Stromal cell of bone marrow (primary cell): ENCODE data around the gene NF1.
"Not testable (repeated sequence)": the region's sequence is repeated elsewhere in the genome, so short reads cannot be mapped to it uniquely, and the experiment has no call there.

Source experiments
- DNase-seq: peaks from one replicate; pipeline ENCODE4 v3.0.0-alpha.2; 2012; ENCODE audit warnings: low read depth

The NF1 gene, protein sequence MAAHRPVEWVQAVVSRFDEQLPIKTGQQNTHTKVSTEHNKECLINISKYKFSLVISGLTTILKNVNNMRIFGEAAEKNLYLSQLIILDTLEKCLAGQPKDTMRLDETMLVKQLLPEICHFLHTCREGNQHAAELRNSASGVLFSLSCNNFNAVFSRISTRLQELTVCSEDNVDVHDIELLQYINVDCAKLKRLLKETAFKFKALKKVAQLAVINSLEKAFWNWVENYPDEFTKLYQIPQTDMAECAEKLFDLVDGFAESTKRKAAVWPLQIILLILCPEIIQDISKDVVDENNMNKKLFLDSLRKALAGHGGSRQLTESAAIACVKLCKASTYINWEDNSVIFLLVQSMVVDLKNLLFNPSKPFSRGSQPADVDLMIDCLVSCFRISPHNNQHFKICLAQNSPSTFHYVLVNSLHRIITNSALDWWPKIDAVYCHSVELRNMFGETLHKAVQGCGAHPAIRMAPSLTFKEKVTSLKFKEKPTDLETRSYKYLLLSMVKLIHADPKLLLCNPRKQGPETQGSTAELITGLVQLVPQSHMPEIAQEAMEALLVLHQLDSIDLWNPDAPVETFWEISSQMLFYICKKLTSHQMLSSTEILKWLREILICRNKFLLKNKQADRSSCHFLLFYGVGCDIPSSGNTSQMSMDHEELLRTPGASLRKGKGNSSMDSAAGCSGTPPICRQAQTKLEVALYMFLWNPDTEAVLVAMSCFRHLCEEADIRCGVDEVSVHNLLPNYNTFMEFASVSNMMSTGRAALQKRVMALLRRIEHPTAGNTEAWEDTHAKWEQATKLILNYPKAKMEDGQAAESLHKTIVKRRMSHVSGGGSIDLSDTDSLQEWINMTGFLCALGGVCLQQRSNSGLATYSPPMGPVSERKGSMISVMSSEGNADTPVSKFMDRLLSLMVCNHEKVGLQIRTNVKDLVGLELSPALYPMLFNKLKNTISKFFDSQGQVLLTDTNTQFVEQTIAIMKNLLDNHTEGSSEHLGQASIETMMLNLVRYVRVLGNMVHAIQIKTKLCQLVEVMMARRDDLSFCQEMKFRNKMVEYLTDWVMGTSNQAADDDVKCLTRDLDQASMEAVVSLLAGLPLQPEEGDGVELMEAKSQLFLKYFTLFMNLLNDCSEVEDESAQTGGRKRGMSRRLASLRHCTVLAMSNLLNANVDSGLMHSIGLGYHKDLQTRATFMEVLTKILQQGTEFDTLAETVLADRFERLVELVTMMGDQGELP (N-terminal part only)

DNA sequence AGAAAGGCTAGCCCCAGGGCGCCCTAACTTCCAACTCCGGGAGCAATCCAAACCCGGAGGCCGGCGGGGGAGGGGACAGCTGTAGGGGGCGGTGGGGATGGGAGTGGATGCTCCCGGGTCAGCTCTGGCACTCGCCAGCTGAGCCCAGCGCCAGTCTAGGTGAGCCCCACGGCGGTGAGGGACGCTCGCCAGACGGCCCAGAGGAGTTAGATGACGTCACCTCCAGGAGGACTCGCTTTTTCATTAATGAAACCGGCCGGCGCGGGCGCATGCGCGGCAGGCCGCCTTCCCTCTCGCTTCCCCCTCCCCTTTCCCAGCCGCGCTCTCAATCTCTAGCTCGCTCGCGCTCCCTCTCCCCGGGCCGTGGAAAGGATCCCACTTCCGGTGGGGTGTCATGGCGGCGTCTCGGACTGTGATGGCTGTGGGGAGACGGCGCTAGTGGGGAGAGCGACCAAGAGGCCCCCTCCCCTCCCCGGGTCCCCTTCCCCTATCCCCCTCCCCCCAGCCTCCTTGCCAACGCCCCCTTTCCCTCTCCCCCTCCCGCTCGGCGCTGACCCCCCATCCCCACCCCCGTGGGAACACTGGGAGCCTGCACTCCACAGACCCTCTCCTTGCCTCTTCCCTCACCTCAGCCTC is at the start of gene NF1:
Gene NF1, plus strand, starts transcription at position 378 of the 636 bp plus-strand sequence. CDS start 333 bp downstream, outside the sequence.
- DNase-seq: peak; percentile 93

- DNase-seq: not testable (repeated sequence)
Observed at GRCh38 chr17:31046856-31047425, 47.8 kb upstream of the NF1 start.

DNA sequence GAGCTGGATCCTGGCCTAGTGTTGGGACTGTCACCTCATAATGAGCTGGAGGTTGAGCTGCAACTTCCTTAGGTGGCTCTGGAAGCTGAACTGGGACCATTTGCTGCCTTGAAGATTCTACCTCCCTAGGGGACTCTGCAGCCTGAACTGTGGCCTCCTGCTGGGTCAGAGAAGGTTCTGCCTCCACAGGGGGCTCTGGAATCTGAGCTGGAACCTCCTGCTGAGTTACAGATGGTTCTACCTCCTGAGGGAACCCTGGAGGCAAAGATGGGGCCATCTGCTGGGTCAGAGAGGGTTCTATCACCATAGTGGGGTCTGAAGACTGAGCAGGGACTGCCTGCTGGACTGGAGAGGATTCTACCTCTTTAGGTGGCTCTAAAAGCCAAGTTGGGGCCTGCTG is 46.6 kb upstream of the NF1 start:
- no peak for DNase-seq

GRCh38 chr17:31048780-31049179 is 46.0 kb upstream of the NF1 start:
- no peak for DNase-seq

DNA sequence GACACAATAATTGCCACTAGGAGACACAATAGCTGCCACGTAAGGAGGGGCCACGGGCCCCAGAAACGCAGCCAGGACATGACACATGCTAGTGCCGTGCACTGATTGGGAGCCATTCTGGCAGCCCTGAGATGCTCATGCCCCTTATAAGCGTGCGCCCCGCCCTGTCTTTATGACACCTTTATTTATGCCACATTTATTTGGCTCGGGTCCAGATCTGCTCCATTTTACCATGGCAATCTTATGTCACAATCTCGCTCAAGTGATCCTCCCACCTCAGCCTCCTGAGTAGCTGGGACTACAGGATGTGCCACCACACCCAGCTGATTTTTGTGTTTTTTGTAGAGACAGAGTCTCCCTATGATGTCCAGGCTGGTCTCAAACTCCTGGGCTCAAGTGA is 43.8 kb upstream of the NF1 start:
- no peak for DNase-seq

- no peak for DNase-seq
Observed at GRCh38 chr17:31051506-31051905, 43.3 kb upstream of the NF1 start.

DNA sequence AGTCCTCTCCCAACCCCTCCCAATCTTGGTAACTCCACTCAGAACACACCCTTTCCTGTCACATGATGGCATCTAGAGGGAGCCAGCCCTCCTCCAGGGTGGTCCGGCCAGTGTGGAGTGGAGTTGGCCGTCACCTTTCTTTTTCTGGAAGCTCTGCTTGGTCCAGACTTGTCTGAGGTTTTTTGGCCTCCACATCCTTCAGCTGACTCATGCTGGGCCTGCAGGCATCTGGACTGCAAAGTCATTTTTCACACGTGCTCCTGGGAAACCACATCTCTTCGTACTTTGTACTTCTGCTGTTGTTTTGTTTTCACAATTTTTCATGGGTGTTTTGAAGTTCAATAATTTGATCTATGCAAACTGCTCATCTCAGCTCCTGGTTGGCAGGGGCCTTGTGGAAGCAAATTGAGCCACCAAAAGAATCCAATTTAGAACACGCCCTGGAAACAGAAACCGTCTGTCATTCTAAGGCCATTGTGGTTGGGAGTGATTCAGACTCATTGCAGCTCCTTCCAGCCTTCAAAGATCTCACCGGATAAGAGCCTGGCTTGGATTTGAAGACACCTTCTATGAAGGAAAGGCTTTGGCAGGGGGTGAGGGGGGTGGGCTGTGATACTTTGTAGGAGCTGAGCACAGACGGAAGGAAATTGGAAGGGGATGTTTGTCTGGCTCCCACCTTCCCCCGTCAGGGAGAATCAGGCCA is 42.4 kb upstream of the NF1 start:
- peak; percentile 91 for DNase-seq

DNA sequence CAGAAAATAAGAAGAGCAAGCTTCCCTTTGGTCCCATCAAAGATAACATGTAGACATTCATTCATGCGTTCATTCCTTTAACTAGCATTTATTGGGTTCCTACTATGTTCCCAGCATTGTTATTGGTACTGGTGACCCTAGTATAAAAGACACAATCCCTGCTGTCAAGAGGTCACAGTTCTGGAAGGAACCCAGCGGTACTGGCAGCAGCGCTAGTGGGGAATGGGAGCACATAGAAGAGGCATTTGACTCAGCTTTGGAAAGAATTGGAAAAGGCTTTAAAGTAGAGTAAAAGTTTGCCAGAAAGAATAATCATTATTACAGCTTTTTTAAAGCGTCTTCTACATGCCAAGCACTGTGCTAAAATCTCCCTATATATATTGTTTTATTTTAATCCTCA is 41.7 kb upstream of the NF1 start:
- no peak for DNase-seq

DNA sequence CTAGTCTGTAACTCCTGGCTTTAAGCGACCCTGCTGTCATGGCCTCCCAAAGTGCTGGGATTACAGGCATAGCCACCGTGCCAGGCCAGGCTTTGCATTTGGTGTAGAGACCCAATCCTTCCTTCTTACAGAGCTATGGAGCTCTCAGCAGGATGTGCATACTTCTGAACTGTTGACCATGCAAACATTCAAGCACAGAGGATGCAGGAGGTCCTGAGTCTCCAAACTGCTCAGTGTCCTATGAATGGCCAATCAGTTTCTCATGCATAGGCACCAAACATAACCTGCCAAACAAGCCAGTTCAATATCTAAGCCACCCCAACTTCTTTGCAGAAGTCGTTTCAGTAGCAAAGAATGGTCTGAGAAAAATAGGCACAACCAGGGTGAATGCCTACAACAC is 40.0 kb upstream of the NF1 start:
- no peak for DNase-seq

DNA sequence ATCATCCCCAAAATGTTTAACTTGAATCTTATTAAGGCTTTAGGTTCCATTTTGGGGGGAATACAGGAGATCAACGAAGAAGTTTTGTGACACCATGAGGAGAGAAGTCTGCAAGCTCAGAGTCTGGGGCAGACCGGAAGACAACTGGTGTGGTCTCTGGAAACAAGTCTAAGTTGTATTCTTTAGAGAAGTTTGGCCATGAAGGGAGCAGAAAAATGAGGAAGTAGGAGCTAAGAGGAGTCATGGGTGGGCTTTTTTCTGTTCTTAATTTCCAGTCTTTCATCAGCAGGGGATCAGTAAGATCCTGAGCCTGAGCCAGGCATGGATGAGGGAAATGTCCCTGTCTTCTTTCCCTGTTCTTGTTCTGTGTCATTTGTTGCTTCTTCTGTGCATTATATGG is 35.8 kb upstream of the NF1 start:
- no peak for DNase-seq

DNA sequence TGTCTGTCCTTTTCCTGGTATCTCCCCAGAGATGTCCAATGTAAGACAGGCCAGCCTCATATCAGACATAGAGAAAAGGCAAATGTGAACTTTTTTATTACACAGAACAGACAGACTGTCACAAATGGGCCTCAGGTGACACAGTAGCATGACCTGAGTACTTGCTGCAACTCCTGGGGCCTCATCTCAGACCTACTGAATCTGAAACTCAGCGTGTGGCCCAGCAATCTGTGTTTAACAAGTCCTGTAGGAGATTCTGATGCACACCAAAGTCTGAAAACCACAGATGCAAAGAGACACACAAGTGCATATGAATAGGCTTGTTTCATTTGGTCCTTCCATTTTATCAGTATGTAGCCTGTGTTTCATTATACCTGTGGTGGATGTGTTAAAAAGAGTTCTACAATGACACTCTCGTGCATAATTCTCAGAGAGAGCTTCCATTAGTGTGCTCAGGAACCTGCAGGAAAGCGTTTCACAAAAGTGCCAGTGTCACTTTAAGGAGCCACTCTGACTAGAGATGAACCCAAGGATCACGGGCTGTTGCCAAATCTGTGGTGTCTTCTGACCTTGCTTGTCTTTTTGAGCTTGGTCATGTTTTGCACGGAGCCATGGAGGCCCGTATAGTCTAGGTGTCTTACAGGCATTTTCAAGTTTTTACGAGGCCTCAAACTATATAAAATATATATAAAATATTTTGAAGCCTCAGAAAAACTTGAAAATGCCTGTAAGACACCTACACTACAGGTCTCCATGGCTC is 33.8 kb upstream of the NF1 start:
- DNase-seq: no peak

DNA sequence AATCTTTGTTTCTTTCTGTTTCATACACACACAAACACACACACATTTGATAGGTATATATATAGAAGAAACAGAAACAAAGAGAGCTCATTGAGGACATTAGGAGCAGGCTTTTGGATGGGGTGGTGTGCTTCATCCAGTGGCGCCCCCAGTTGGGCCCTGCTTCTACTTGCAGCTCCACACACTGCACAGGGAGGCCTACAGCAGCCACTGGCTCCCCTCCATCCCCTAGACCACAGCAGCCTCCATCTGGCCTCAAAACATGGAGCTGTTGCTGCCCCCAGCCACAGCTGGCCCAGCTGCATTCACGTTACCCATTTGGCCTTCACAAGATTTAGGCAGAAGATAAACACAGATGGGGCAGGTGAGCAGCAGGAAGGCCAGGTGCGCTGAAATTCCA is 33.1 kb upstream of the NF1 start:
- DNase-seq: no peak

DNA sequence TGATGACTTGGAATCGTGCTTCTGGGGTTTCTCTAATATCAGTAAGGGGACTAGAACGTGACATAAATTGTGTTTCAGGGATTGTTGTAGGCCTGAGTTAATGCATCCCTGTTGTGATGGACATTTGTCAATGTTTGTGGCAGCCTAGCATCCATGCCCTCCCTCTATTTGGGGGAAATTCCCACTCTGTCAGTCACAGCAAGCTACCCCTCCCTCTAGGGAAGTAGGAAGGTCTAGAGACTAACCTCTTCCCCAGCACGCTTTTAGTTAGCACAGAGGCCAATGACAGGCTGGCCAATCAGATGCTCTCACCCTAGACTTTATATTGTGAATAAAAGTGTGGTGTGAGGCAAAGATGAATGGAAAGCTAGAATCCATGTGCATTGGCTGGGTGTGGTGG is 32.4 kb upstream of the NF1 start:
- DNase-seq: no peak

- DNase-seq: no peak
Observed at GRCh38 chr17:31064707-31065106, 30.1 kb upstream of the NF1 start.

DNA sequence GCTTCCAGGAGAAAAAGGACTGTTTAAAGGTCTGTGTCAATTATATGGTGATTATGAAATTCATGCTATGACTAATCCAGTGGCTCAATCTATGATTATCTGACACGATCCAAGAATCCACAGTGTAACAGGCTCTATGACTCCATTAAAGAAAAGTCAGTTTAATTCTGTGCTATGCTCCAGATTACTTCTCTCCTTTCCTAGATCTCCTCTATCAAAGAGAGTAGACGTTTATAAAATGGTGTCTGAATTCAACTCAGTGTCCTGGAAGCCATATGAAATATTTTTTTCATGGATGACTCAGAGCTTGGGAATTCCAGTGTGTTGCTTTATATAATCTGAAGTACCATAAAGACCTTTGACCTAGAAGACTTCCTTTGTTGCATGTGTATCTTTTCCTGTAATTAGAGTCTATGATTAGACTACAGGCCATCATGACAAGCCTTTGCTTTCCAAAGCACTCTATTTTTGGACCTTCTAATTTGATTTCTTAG is 27.0 kb upstream of the NF1 start:
- DNase-seq: peak; percentile 82

DNA sequence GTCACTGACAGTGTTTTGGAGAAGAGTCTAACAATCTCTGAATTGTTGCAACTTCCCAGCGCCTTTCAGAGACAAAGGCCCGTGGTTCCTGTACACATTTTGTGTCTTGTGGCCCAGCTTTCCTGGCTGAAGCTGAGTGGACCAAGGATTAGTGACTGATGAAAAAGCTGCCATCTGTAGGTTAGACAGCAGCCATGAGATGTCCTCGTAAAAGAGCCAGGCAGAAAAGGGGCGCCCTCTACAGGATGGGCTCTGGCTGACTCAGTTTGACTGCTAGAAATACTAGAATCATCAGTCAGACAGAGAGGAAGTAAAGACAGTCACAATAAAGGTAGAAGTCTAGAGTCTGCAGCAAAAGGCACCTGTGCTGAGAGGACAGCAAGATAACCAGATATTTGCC is 26.5 kb upstream of the NF1 start:
- no peak for DNase-seq

GRCh38 chr17:31072186-31072585 is 22.6 kb upstream of the NF1 start:
- no peak for DNase-seq

GRCh38 chr17:31073411-31073810 is 21.4 kb upstream of the NF1 start:
- DNase-seq: no peak

DNA sequence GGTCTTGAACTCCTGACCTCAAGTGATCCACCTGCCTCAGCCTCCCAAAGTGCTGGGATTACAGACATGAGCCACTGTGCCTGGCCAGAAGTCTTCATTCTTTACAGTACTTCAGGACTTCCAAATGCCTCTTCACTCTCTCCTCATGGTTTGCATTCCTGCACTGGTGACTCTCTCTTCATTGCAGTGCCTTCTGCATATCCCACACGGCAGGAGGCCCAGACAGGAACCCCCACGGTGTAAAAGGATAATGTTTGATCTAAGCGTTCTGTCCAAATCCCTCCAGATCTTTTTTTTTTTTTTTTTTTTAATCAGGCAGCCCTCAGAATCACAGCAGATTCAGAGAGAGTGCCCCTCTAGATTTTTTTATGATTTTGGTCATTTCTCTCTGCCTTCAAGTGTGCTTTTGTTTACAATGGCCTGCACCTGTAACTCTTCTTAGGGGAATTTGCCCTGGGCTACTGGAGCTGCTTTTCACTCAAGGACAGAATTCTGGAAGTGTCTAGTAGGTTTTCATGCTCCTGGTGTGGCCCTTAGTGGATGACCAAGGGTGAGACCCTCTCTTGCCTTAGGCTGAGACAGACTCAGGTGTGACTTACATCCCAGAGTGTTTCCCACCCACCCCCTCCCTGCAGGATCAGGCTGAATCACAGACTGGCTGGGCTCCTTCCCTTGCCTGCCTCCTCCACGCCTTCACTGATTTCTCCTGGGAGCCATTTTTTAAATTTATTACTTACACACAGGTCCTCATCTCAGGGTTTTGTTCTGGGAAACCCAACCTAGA is 19.8 kb upstream of the NF1 start:
- DNase-seq: no peak
